ENCODE data around the gene ACADM.

ACADM gene

GRCh38 chr1:75707191-75707590, 17.3 kb upstream of the ACADM start:
- no peak for TF ChIP-seq CTCF (IDR thresholded peaks at IDR 0.05; ENCODE audit: low read depth, low read length, missing control alignments)
- Histone ChIP-seq H3K27ac (no peak overlapping the region), H3K4me3 (ENCODE audit: low read depth, low read length) (no peak overlapping the region), H3K36me3 (replicated peaks) (no peaks in the 10 kb centered on the region), H3K27me3 (replicated peaks) (no peaks in the 10 kb centered on the region)
- in situ Hi-C loops (cut with HindIII; ENCODE audit: low pct_ligation_motif_present, low sequenced_read_pairs), result no loop called here
- no peak for DNase-seq

- Histone ChIP-seq H3K36me3 (replicated peaks) (no peaks in the 10 kb centered on the region), H3K27ac (no peak overlapping the region), H3K4me3 (ENCODE audit: low read depth, low read length) (no peak overlapping the region), H3K27me3 (replicated peaks) (no peaks in the 10 kb centered on the region)
- DNase-seq, result no peak
- TF ChIP-seq CTCF (IDR thresholded peaks at IDR 0.05; ENCODE audit: low read depth, low read length, missing control alignments), result no peak
- in situ Hi-C loops (cut with HindIII; ENCODE audit: low pct_ligation_motif_present, low sequenced_read_pairs), result no loop called here
These were observed 15.6 kb upstream of the ACADM start for GRCh38 chr1:75708910-75709309.

- Histone ChIP-seq H3K4me3 (ENCODE audit: low read depth, low read length) (no peak overlapping the region), H3K27me3 (replicated peaks) (no peaks in the 10 kb centered on the region), H3K36me3 (replicated peaks) (no peaks in the 10 kb centered on the region), H3K27ac (no peak overlapping the region)
- no peak for DNase-seq
- TF ChIP-seq CTCF (IDR thresholded peaks at IDR 0.05; ENCODE audit: low read depth, low read length, missing control alignments), result no peak
- in situ Hi-C loops (cut with HindIII; ENCODE audit: low pct_ligation_motif_present, low sequenced_read_pairs), result no loop called here
These were observed 13.7 kb upstream of the ACADM start for GRCh38 chr1:75710832-75711231.

GRCh38 chr1:75711846-75712245, 12.7 kb upstream of the ACADM start:
- no peaks in the 10 kb centered on the region for H3K36me3 ChIP-seq (replicated peaks)
- no peak overlapping the region for H3K4me3 ChIP-seq (ENCODE audit: low read depth, low read length)
- no peaks in the 10 kb centered on the region for H3K27me3 ChIP-seq (replicated peaks)
- no peak for DNase-seq
- TF ChIP-seq CTCF (IDR thresholded peaks at IDR 0.05; ENCODE audit: low read depth, low read length, missing control alignments), result no peak
- in situ Hi-C loops (cut with HindIII; ENCODE audit: low pct_ligation_motif_present, low sequenced_read_pairs), result no loop called here
- H3K27ac ChIP-seq, result no peak overlapping the region

- no peak for DNase-seq
- Histone ChIP-seq H3K36me3 (replicated peaks) (no peaks in the 10 kb centered on the region), H3K27ac (no peak overlapping the region), H3K4me3 (ENCODE audit: low read depth, low read length) (no peak overlapping the region), H3K27me3 (replicated peaks) (no peaks in the 10 kb centered on the region)
- in situ Hi-C loops (cut with HindIII; ENCODE audit: low pct_ligation_motif_present, low sequenced_read_pairs), result no loop called here
- TF ChIP-seq CTCF (IDR thresholded peaks at IDR 0.05; ENCODE audit: low read depth, low read length, missing control alignments), result no peak
These were observed 12.2 kb upstream of the ACADM start for GRCh38 chr1:75712306-75712705.

GRCh38 chr1:75719810-75720209, 4.7 kb upstream of the ACADM start:
- H3K36me3 ChIP-seq (replicated peaks), result no peaks in the 10 kb centered on the region
- in situ Hi-C loops (cut with HindIII; ENCODE audit: low pct_ligation_motif_present, low sequenced_read_pairs), result no loop called here
- no peak overlapping the region for H3K4me3 ChIP-seq (ENCODE audit: low read depth, low read length)
- no peak overlapping the region for H3K27ac ChIP-seq
- H3K27me3 ChIP-seq (replicated peaks), result no peaks in the 10 kb centered on the region
- no peak for DNase-seq
- TF ChIP-seq CTCF (IDR thresholded peaks at IDR 0.05; ENCODE audit: low read depth, low read length, missing control alignments), result no peak

Data from brain microvascular endothelial cell (primary cell).